ENCODE data around the gene RAPGEF1. TPM values are rescaled to one million over a fixed set of nuclear protein-coding genes. Genes with fewer than 3 reads are reported as not detected.

The RAPGEF1 gene
- total and polyA plus RNA-seq, 10 donors: 16.9 to 137 (median 104) TPM

DNA sequence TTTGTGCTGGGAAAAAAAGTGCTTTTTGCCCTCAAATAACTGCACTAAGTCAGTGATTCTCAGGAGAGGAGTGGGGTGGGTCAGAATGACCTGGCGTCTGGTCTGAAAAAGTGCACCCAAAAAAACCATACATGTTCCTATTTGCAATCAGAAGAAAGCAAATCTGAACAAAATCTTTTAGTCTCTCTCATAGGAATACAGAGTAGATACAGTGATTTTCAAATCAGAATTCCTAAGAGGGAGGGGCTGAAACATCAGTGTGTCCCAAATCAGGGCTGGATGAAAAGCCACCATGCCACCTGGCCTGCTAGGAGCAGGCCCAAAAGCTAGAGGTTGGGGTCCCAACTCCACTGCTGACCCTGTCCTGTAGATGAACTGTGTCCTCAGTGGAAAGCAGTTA, 66.8 kb downstream of the RAPGEF1 start:
- H3K27ac ChIP-seq: peak overlapping the region in 4 of 8 donors; percentile 85 to 95 (median 90)
- no peak for TF ChIP-seq POLR2AphosphoS5 (IDR thresholded peaks at IDR 0.05)
- TF ChIP-seq POLR2A (IDR thresholded peaks at IDR 0.05): no peak
- TF ChIP-seq, protein P1, sequence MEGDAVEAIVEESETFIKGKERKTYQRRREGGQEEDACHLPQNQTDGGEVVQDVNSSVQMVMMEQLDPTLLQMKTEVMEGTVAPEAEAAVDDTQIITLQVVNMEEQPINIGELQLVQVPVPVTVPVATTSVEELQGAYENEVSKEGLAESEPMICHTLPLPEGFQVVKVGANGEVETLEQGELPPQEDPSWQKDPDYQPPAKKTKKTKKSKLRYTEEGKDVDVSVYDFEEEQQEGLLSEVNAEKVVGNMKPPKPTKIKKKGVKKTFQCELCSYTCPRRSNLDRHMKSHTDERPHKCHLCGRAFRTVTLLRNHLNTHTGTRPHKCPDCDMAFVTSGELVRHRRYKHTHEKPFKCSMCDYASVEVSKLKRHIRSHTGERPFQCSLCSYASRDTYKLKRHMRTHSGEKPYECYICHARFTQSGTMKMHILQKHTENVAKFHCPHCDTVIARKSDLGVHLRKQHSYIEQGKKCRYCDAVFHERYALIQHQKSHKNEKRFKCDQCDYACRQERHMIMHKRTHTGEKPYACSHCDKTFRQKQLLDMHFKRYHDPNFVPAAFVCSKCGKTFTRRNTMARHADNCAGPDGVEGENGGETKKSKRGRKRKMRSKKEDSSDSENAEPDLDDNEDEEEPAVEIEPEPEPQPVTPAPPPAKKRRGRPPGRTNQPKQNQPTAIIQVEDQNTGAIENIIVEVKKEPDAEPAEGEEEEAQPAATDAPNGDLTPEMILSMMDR (IDR thresholded peaks at IDR 0.05 in 8 of 11, conservative IDR thresholded peaks at IDR 0.05 in 3 of 11): no peak
- H3K36me3 ChIP-seq: peaks cover 0 to 3% (median 0%) of the 10 kb centered on the region in 6 donors
- intact Hi-C loops (cut with DNase I; ENCODE audit: low total_unique reads): loop anchor here (10.0 kb wide), 1 partner anchor 62 kb away; no protein-coding TSS in a partner anchor
- H3K9me3 ChIP-seq: no peaks in the 10 kb centered on the region
- peak overlapping the region in 1 of 8 donors; percentile 63 for H3K4me3 ChIP-seq
- 78 to 97% (median 92%) methylated on average over 1 of the region's 1 CpG for WGBS, 5 donors
- H3K4me1 ChIP-seq: peaks cover 55 to 100% (median 99%) of the 10 kb centered on the region in 6 donors
- no peaks in the 10 kb centered on the region for H3K27me3 ChIP-seq (replicated peaks in 1 of 7)
- no peak for DNase-seq

DNA sequence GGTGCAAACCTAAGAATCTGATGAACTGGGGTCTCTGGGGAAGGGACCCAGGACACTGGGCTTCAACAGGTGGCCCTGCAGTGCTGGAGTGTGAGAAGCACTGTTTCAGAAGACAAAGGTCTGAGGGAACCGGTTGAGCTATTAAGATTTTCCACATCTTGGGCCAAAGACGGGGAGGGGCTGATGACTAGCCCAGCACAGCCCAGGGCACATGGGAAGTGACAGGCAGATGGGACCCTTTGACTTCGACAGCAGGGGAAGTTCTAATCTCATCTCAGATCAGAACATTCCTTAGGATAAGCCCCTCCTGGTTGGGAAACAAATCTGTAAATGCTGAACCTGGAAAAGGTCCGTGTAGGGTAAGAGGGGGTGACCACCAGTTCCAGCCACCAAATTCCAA, 67.4 kb downstream of the RAPGEF1 start:
- TF ChIP-seq POLR2AphosphoS5 (IDR thresholded peaks at IDR 0.05): peak in 1 of 3 donors; percentile 29
- TF ChIP-seq, protein P1 (IDR thresholded peaks at IDR 0.05 in 8 of 11, conservative IDR thresholded peaks at IDR 0.05 in 3 of 11): no peak
- Histone ChIP-seq H3K27me3 (replicated peaks in 1 of 7) (no peaks in the 10 kb centered on the region), H3K36me3 (peaks cover 0 to 3% (median 0%) of the 10 kb centered on the region in 6 donors), H3K4me3 (no peak overlapping the region), H3K27ac (peak overlapping the region in 5 of 8 donors; percentile 4 to 95 (median 89)), H3K9me3 (no peaks in the 10 kb centered on the region), H3K4me1 (peaks cover 55 to 100% (median 99%) of the 10 kb centered on the region in 6 donors)
- intact Hi-C loops (cut with DNase I; ENCODE audit: low total_unique reads): loop anchor here (10.0 kb wide), 1 partner anchor 62 kb away; no protein-coding TSS in a partner anchor
- no peak for DNase-seq
- 53 to 75% (median 71%) methylated on average over 4 of the region's 4 CpGs for WGBS, 5 donors

DNA sequence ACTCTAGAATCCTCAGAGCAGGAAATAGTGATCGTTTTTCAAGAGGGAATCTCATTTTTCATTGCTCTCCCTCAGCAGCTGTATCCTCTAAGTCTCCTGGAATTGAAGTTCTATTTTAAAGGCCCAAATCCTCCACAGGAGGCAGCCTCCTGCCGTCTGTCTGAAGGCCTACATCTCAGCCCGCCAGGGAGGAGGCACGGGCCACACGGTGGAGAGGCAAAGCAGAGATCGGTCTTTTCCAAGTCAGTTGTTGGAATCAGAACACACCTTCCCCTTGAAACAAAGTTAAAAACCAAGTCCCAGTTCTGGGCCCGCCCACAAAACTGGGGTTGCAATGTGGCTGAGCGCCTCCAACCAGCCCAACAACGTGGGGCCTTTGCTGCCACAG, 68.7 kb downstream of the RAPGEF1 start:
- intact Hi-C loops (cut with DNase I; ENCODE audit: low total_unique reads): loop anchor here (10.0 kb wide), 1 partner anchor 64 kb away; no protein-coding TSS in a partner anchor
- no peak for TF ChIP-seq POLR2A (IDR thresholded peaks at IDR 0.05)
- TF ChIP-seq, protein P1 (IDR thresholded peaks at IDR 0.05 in 8 of 11, conservative IDR thresholded peaks at IDR 0.05 in 3 of 11): no peak
- no peak for TF ChIP-seq POLR2AphosphoS5 (IDR thresholded peaks at IDR 0.05)
- Histone ChIP-seq H3K27ac (peak overlapping the region; percentile 67 to 95 (median 84)), H3K9me3 (no peaks in the 10 kb centered on the region), H3K4me3 (no peak overlapping the region), H3K27me3 (replicated peaks in 1 of 7) (no peaks in the 10 kb centered on the region), H3K4me1 (peaks cover 55 to 100% (median 98%) of the 10 kb centered on the region in 6 donors), H3K36me3 (peaks cover 0 to 3% (median 0%) of the 10 kb centered on the region in 6 donors)
- 69 to 80% (median 75%) methylated on average over 9 of the region's 9 CpGs for WGBS, 5 donors
- DNase-seq: no peak

DNA sequence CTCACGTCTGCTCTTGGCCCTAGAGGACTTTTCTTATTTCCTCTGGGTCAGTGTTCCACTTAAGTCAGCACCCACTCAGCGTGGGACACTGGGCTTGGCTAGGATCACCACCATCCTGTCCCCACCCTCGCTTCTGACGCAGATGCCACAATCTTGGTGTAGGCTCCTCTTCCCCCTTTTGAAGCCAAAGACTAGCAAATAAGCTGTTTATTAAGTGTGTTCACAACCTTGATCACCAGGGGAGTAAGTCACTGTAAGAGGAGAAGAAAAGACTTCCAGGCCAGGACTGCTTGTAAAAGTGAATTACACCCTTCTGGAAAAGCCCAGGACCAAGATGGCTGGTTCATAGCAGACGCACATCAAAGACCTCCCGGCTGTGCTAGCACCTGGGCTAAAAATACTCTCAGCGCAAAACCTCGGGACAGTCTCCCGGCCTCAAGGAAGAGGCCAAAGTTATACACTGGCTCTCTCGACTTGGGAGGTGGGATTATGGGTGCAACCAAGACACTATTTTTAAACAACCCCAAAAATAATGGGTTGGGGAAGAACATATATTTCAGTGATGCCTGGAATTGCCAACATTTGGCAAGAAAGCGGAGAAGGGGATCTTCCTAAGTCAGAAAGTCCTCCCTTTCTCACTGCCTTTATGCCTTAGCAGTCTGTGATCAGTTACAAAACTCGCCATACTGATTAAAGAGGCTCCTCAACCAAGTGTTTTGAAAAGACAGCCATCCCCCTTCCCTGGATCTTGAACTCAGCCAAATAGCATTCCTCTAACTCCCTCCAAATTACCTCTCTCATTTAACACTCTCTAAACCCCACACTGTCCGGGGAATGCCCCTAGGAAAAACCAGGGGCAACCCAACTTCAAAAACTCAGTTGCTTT, 69.4 kb downstream of the RAPGEF1 start:
- Histone ChIP-seq H3K27me3 (replicated peaks in 1 of 7) (no peaks in the 10 kb centered on the region), H3K27ac (peak overlapping the region; percentile 67 to 95 (median 84)), H3K36me3 (peaks cover 0 to 3% (median 0%) of the 10 kb centered on the region in 6 donors), H3K9me3 (no peaks in the 10 kb centered on the region), H3K4me3 (no peak overlapping the region), H3K4me1 (peaks cover 53 to 100% (median 97%) of the 10 kb centered on the region in 6 donors)
- DNase-seq: no peak
- intact Hi-C loops (cut with DNase I; ENCODE audit: low total_unique reads): loop anchor here (10.0 kb wide), 1 partner anchor 64 kb away; no protein-coding TSS in a partner anchor
- TF ChIP-seq POLR2AphosphoS5 (IDR thresholded peaks at IDR 0.05) (peak in 2 of 3 donors; percentile 63 to 87), POLR2A (IDR thresholded peaks at IDR 0.05) (peak in 1 of 3 donors; percentile 13)
- TF ChIP-seq, protein P1 (IDR thresholded peaks at IDR 0.05 in 8 of 11, conservative IDR thresholded peaks at IDR 0.05 in 3 of 11): peak in 1 of 11 experiments; percentile 8
- WGBS, 5 donors: 64 to 85% (median 74%) methylated on average over 13 of the region's 13 CpGs

Data from spleen (tissue), 11 donors.